ENCODE data around the gene TES.
"Not testable (repeated sequence)": the region's sequence is repeated elsewhere in the genome, so short reads cannot be mapped to it uniquely, and the experiment has no call there.

The TES gene

GRCh38 chr7:116290740-116291139 is 80.4 kb downstream of the TES start:
- no peak overlapping the region for H3K4me3 ChIP-seq (ENCODE audit: low read length)
- TF ChIP-seq ZNF274 (IDR thresholded peaks at IDR 0.05; ENCODE audit: low read depth, low read length) = no peak

- no peak for TF ChIP-seq ZNF274 (IDR thresholded peaks at IDR 0.05; ENCODE audit: low read depth, low read length)
- no peak overlapping the region for H3K4me3 ChIP-seq (ENCODE audit: low read length)
Observed at GRCh38 chr7:116291937-116292336, 81.6 kb downstream of the TES start.

- no peak overlapping the region for H3K4me3 ChIP-seq (ENCODE audit: low read length)
- TF ChIP-seq ZNF274 (IDR thresholded peaks at IDR 0.05; ENCODE audit: low read depth, low read length) = no peak
Observed at GRCh38 chr7:116292381-116292780, 82.0 kb downstream of the TES start.

GRCh38 chr7:116293139-116293538 is 82.8 kb downstream of the TES start:
- no peak for TF ChIP-seq ZNF274 (IDR thresholded peaks at IDR 0.05; ENCODE audit: low read depth, low read length)
- no peak overlapping the region for H3K4me3 ChIP-seq (ENCODE audit: low read length)

- no peak overlapping the region for H3K4me3 ChIP-seq (ENCODE audit: low read length)
- TF ChIP-seq ZNF274 (IDR thresholded peaks at IDR 0.05; ENCODE audit: low read depth, low read length) = no peak
Observed at GRCh38 chr7:116293633-116294032, 83.3 kb downstream of the TES start.

GRCh38 chr7:116295903-116296302 is 85.6 kb downstream of the TES start:
- not testable (repeated sequence) for H3K4me3 ChIP-seq (ENCODE audit: low read length)

GRCh38 chr7:116298055-116298454 is 87.7 kb downstream of the TES start:
- no peak for TF ChIP-seq ZNF274 (IDR thresholded peaks at IDR 0.05; ENCODE audit: low read depth, low read length)
- H3K4me3 ChIP-seq (ENCODE audit: low read length) = no peak overlapping the region

- TF ChIP-seq ZNF274 (IDR thresholded peaks at IDR 0.05; ENCODE audit: low read depth, low read length) = no peak
- H3K4me3 ChIP-seq (ENCODE audit: low read length) = no peak overlapping the region
Observed at GRCh38 chr7:116298576-116298975, 88.2 kb downstream of the TES start.

- no peak overlapping the region for H3K4me3 ChIP-seq (ENCODE audit: low read length)
- no peak for TF ChIP-seq ZNF274 (IDR thresholded peaks at IDR 0.05; ENCODE audit: low read depth, low read length)
Observed at GRCh38 chr7:116305485-116306408, 95.4 kb downstream of the TES start.

- no peak overlapping the region for H3K4me3 ChIP-seq (ENCODE audit: low read length)
- TF ChIP-seq ZNF274 (IDR thresholded peaks at IDR 0.05; ENCODE audit: low read depth, low read length) = no peak
Observed at GRCh38 chr7:116306409-116307048, 96.2 kb downstream of the TES start.

GRCh38 chr7:116307253-116307652 is 96.9 kb downstream of the TES start:
- TF ChIP-seq ZNF274 (IDR thresholded peaks at IDR 0.05; ENCODE audit: low read depth, low read length) = no peak
- H3K4me3 ChIP-seq (ENCODE audit: low read length) = no peak overlapping the region
